HG03097 (cell line): ENCODE results near the gene GAB4.
"Not testable (repeated sequence)": the region's sequence is repeated elsewhere in the genome, so short reads cannot be mapped to it uniquely, and the experiment has no call there.

Source experiments
- ATAC-seq: cut with Tn5 transposase; IDR thresholded peaks from one replicate; pipeline ENCODE4 v1.9.1; 2021; ENCODE audit not compliant: unreplicated experiment, low FRiP score

GAB4 gene

GRCh38 chr22:16960220-16960883 is 47.7 kb downstream of the GAB4 start:
- ATAC-seq: no peak

DNA sequence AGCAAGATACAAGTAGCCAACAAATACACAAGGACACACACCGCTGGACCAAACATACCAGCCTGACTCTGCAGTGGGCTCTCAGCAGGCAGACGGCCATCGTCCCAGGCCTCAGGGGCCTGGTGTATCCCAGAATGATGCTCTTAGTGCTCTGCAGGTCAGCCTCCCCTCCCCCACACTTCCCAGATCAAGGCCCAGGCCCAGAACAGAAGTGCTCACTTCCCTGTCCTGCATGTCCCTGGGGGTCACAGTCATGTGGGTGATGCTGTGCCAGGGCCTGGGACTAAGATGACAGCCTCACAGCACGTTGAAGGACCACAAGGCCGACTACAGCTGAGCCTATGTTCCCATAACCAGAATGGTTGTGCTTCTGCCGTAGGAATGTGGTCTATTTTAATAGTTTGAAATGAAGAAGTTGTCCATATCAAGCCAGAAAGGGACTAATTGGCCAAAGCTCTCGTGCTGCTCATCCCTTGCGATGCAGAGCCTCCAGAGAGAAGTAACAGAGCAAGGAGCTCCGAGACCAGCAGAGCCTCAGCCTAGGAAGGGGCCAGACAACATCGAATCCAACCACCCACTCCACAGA is 48.6 kb downstream of the GAB4 start:
- no peak for ATAC-seq

DNA sequence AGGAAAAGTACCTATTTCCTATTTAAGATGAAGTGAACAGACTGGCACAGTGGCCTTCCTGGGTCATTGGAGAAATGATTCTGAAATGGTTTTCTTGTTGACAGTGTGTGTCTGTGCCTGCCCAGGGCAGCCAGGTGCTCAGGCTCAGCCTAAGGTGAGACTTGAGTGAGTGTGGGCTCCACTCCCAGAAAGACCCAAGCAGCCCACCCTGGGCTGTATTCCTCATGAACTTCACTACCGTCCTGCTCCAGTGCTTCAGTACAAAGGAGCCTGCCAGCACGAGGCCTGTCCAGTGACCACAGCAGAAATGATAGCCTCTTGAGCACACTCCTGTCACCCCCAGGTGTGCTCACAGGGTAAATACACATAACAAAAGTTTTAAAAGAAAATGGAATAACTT is 49.5 kb downstream of the GAB4 start:
- no peak for ATAC-seq

DNA sequence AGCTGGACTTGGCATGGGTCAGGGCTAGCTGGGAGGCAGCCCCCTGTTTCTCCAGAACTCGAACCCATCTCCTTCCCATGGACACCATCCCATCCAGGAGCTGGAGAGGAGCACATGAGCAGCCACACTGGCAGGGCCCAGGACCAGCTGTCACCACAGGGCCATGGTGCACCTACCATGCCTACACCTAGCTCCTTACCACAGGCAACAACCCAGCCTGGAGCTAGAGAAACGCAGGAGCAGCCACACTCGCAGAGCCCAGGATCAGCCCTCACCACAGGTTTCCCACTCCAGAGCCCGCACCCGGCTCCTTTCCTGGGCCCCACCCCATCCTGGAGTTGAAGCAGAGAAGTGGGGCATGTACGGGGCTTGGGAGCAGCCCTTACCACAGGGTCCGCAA is 50.2 kb downstream of the GAB4 start:
- ATAC-seq: no peak

DNA sequence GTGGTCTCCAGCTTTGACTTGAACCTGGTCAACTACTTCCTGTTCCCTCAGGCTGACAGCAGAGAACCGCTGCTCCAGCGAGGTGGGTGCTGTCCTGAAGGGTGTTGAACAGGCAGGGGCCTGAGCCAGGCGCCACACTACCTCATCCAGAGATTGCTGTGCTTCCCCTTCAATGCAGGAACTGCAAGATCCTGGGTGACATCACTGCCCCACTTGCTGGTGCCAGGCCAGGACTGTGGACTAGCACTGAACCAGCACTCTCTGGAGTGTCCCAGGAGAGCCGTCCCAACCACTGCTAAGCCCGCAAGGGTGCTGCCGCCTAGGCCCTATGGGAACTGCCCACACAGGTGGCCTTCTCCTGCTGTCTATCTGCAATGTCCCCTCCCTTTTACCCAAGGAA is 51.7 kb downstream of the GAB4 start:
- no peak for ATAC-seq

DNA sequence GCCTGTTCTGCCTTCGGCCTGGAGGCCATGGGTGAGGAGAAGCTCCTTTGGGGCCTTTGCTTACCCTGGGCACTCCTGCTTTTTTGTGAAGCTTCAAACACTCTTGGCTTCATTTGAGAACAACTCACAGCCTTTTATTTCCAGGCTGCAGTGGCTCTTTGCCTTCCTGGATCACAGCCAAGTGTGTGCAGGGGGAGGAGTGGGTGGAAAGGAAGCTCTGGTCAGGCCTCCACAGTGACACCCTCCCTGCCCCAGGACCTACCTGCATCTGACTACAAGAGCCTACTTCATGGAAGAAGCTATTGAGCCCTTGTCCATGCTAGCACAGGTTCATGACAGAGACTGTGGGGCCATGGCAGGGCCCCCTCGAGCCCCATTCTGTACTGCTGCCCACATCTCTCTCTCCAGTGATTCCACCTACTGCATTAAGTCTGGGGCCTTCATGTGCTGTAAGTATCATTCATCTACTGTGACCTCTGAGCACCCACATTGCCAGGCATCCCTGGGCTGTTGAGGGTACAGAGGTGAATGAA is 52.3 kb downstream of the GAB4 start:
- no peak for ATAC-seq

DNA sequence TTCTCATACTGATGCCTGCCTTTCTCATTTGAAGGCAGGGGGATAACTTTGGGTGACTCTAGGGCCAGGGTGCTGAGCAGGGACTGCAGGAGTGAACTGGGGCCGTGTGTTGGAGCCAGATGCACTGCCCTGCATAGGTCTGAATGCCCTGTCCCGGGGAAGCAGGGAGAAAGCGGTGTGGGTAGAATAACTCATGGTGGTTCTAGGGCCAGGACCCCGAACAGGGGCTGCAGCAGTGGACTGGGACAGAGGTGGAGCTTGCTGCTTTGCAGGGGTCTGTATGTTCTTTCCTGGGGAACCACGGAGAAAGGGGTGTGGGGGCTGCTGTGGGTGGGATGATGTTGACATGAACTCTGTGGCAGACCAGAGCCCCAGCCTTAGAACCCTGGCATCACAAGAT is 52.9 kb downstream of the GAB4 start:
- ATAC-seq: no peak

GRCh38 chr22:16954060-16954403 is 54.0 kb downstream of the GAB4 start:
- no peak for ATAC-seq

GRCh38 chr22:16953206-16954059 is 54.6 kb downstream of the GAB4 start:
- ATAC-seq: no peak

DNA sequence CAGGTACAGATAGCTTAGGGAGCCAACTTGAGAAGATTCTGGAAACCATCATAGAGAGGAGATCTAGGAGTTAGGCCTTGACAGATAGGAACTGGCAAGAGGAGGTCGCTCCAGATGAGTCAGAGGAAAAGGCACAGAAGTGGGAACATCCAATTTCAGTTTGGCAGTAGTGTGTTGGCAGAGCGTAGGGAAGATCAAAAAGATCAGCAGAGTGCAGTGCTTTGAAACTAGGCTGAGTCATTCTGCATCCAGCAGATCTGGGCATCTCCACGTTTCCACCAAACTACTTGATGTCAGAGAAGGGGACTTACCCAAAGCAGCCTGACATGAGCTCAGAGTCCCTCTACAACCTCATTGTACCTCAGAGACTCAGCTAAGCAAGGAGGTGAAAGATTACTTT is 58.5 kb downstream of the GAB4 start:
- no peak for ATAC-seq

DNA sequence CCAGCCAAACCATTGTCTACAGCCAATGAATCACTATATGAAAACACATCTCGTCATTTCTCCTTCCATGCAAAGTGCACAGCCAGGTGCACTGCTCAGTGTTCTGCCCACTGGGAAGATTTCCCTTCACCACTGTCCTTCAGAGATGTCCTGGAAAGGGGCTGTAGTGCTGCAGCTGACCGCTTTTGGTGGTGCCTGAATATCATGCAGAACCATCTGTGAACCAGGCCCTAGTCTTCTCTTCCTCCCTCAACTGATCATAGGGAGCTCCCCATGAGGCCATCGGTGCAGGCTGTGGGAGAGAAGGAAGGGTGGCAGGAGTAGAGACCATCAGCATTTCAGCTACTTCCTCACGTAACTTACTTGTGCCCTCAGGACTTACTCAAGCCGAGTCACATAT is 70.2 kb downstream of the GAB4 start:
- no peak for ATAC-seq

GRCh38 chr22:16937209-16937608 is 70.8 kb downstream of the GAB4 start:
- not testable (repeated sequence) for ATAC-seq

- no peak for ATAC-seq
Measured at GRCh38 chr22:16936625-16937024, 71.4 kb downstream of the GAB4 start.

GRCh38 chr22:16935209-16935608 is 72.8 kb downstream of the GAB4 start:
- ATAC-seq: no peak

DNA sequence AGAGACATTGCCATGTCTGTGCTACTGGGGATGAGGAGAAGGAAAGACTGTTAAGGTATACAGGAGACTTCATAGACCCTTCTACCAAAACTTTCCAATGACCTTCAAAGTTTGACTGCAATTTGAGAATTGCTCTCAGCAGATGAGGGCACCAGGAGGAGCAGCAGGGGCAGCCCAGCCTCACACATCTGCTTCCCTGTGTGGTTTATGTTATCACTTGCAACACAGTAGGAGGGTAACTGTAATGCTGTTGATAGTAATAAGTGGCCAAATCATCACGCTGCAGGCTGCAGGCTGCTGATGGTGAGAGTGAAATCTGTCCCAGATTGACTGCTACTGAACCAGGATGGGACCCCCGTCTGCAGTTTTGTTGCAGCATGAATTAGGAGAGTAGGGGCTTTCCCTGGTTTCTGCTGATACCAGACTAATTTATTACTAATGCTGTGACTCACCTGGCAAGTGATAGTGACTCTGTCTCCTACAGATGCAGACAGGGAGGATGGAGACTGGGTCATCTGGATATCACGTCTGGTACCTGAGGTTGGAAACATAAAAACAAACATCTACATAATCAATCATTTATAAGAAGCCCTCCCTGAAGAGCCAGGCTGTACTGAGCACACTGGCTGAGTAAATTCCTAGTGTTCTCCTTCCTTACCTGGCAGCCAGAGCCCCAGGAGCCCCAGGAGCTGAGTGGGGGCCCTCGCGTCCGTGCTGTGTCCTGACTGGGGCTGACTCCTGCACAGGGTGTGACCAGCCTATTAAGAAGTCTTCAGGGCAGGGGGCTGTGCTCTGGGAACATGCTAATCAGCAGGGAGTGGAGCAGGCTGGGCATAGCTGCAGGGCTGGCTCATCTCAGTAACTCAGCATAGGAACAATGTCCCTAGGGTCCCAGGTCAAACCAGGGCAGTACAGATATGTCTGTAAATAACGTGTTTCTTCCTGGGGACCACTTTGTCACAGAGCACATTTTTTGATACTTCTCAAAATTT is 74.4 kb downstream of the GAB4 start:
- ATAC-seq: no peak

GRCh38 chr22:16932577-16932976 is 75.4 kb downstream of the GAB4 start:
- ATAC-seq: no peak

GRCh38 chr22:16925407-16925966 is 82.5 kb downstream of the GAB4 start:
- ATAC-seq: no peak

DNA sequence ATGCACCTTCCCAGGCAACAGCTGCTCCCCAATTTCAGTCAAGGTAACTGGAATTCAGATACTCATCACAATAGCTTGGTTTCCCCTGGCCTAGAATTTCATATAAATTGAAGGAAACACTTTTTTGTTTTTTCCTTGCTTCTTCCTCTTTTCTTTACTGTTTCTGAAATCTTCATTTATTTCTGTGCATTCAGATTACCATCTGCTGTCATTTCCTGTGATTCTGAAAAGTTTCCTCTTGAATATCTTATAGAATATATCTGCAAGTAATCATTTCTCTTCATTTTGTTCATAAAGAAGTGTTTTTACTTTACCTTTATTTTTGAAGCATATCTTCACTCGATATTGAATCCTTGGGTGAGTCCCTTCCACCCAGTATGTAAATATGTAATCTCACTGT is 85.3 kb downstream of the GAB4 start:
- ATAC-seq: no peak

GRCh38 chr22:16922076-16922475 is 85.9 kb downstream of the GAB4 start:
- no peak for ATAC-seq
